Lung (tissue), 12 donors: Measurements from ENCODE around the gene GCNT4. TPM values are rescaled to one million over a fixed set of nuclear protein-coding genes. Genes with fewer than 3 reads are reported as not detected.
"Not testable (repeated sequence)": the region's sequence is repeated elsewhere in the genome, so short reads cannot be mapped to it uniquely, and the experiment has no call there.

ENCODE experiments used
- ATAC-seq: fragments of 200-7000 bp; cut with Tn5 transposase; one replicate; pipeline ENCODE4 v1.9.1; 2020; ENCODE audit warnings: moderate number of reproducible peaks; ENCODE audit not compliant: insufficient read depth, low FRiP score
- DNase-seq, 3 donors: peaks; one replicate each; pipeline ENCODE4 v3.0.0-alpha.2; 2013 to 2017
- H3K27ac ChIP-seq, 2 donors: one replicate each; pipeline ENCODE4 v1.5.1; 2013; ENCODE audit warnings: mild to moderate bottlenecking in 2 of 2, moderate library complexity in 2 of 2, control low read depth in 1 of 2, inconsistent platforms in 1 of 2, low read depth in 1 of 2, low read length in 1 of 2
- H3K27me3 ChIP-seq, 3 donors: one replicate each; pipeline ENCODE4 v1.5.1; 2013; ENCODE audit warnings: low read length in 2 of 3; ENCODE audit not compliant: control insufficient read depth in 3 of 3, insufficient read depth in 3 of 3
- H3K36me3 ChIP-seq, 4 donors: one replicate each; pipeline ENCODE4 v1.5.1; 2013; ENCODE audit warnings: low read length in 4 of 4, mild to moderate bottlenecking in 1 of 4, moderate library complexity in 1 of 4; ENCODE audit not compliant: control insufficient read depth in 4 of 4, insufficient read depth in 4 of 4
- H3K4me1 ChIP-seq, 5 donors: one replicate each; pipeline ENCODE4 v1.5.1; 2013; ENCODE audit warnings: low read length in 5 of 5, mild to moderate bottlenecking in 2 of 5, moderate library complexity in 1 of 5; ENCODE audit not compliant: control insufficient read depth in 5 of 5, insufficient read depth in 5 of 5
- H3K4me3 ChIP-seq: one replicate; pipeline ENCODE4 v1.5.1; 2013; ENCODE audit warnings: mild to moderate bottlenecking, control low read depth, moderate library complexity
- H3K9ac ChIP-seq, 2 donors: one replicate each; pipeline ENCODE4 v1.5.1; 2013; ENCODE audit warnings: low read length in 2 of 2, control low read depth in 1 of 2; ENCODE audit not compliant: insufficient read depth in 1 of 2
- H3K9me3 ChIP-seq, 4 donors: one replicate each; pipeline ENCODE4 v1.5.1; 2013; ENCODE audit warnings: low read length in 3 of 4, mild to moderate bottlenecking in 1 of 4, moderate library complexity in 1 of 4; ENCODE audit not compliant: control insufficient read depth in 4 of 4, insufficient read depth in 3 of 4
- WGBS, 2 donors: extraction: QIAGEN DNeasy Blood & Tissue Kit; methylation state at CpG; one replicate each; pipeline ENCODE4 v1.1.7; 2013; 5-methylcytosine and 5-hydroxymethylcytosine counted together
- polyA plus RNA-seq, 2 donors: library from polyadenylated mRNA; stranded (reverse); fragments of 200-250 nt; gene quantifications; one replicate each; pipeline ENCODE4 v1.2.1, GENCODE V29; 2013
- total RNA-seq, 2 donors: library from RNA; depleted of rRNA in 1 of 2; stranded (reverse); fragments of >200 nt in 1 of 2; gene quantifications; one replicate each; pipeline ENCODE4 v1.2.1, GENCODE V29; 2014 to 2021
- TF ChIP-seq, protein P1 (sequence below): IDR thresholded peaks from 2 replicates; pipeline ENCODE4 v1.5.1; 2012; ENCODE audit warnings: mild to moderate bottlenecking; ENCODE audit errors: control extremely low read depth, extremely low read depth
- donor health status: control.
- donor health status: control.
- donor health status: Bipolar disorder and iron deficiency.
- donor health status: healthy.
- donor health status: DM: yes; HTN: yes; CAD: no.

GCNT4 gene
- total and polyA plus RNA-seq, 4 donors = 0.54 to 2.8 (median 1.2) TPM

GRCh38 chr5:75089662-75090061, 37.3 kb upstream of the GCNT4 start:
- WGBS, 2 donors = 84 to 86% methylated on average over 1 of the region's 1 CpG
- Histone ChIP-seq H3K9me3 (peaks cover 0 to 3% (median 0%) of the 10 kb centered on the region in 4 donors), H3K4me3 (no peak overlapping the region), H3K9ac (no peak overlapping the region), H3K4me1 (no peaks in the 10 kb centered on the region), H3K27me3 (no peaks in the 10 kb centered on the region), H3K36me3 (no peaks in the 10 kb centered on the region), H3K27ac (no peak overlapping the region)
- no peak for ATAC-seq
- TF ChIP-seq, protein P1, sequence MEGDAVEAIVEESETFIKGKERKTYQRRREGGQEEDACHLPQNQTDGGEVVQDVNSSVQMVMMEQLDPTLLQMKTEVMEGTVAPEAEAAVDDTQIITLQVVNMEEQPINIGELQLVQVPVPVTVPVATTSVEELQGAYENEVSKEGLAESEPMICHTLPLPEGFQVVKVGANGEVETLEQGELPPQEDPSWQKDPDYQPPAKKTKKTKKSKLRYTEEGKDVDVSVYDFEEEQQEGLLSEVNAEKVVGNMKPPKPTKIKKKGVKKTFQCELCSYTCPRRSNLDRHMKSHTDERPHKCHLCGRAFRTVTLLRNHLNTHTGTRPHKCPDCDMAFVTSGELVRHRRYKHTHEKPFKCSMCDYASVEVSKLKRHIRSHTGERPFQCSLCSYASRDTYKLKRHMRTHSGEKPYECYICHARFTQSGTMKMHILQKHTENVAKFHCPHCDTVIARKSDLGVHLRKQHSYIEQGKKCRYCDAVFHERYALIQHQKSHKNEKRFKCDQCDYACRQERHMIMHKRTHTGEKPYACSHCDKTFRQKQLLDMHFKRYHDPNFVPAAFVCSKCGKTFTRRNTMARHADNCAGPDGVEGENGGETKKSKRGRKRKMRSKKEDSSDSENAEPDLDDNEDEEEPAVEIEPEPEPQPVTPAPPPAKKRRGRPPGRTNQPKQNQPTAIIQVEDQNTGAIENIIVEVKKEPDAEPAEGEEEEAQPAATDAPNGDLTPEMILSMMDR = no peak
- DNase-seq = no peak

DNA sequence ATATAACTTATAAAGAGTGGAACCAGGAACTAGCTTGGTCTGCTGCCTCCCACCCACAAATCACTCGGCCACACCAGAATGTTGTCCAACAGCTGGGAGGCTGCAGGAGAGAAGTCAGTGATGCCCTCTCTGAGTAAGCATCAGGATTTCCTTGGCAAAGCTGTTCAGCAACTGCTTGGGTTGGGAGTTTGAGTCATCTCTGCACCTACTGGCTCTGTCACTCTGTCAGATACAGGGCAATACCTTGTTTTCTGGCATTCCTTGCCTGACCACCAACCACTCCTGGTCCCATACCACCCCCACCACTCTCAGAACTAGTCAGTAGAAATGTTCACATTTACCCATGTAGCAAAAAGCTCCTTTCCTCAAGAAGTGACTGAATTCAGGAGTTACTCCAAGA, 36.8 kb upstream of the GCNT4 start:
- H3K36me3 ChIP-seq = no peaks in the 10 kb centered on the region
- no peak overlapping the region for H3K9ac ChIP-seq
- H3K4me1 ChIP-seq = no peaks in the 10 kb centered on the region
- H3K9me3 ChIP-seq = peaks cover 0 to 3% (median 0%) of the 10 kb centered on the region in 4 donors
- no peak overlapping the region for H3K27ac ChIP-seq
- H3K27me3 ChIP-seq = no peaks in the 10 kb centered on the region
- 87 to 96% methylated on average over 1 of the region's 1 CpG for WGBS, 2 donors
- DNase-seq (no peak), ATAC-seq (no peak)
- TF ChIP-seq, protein P1 = no peak
- H3K4me3 ChIP-seq = no peak overlapping the region

DNA sequence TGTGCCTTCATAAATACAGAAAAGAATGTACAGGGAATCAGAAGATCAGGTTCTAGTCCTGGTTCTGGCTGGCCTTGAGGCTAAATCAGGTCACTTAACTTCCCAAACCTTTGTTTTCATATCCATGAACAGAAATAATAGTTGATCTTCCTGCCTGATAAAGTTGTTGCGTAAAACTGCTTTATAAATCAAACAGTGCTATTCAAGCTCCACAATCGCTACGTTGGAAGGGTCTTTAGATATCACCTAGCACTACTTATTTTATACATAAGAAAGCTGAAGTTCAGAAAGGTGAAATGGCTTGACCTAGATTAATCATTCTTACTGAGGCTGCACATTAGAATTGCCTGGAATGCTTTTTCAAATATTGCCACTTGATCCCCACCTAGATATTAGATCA, 36.3 kb upstream of the GCNT4 start:
- DNase-seq (no peak), ATAC-seq (no peak)
- Histone ChIP-seq H3K4me1 (no peaks in the 10 kb centered on the region), H3K36me3 (no peaks in the 10 kb centered on the region), H3K4me3 (no peak overlapping the region), H3K9ac (no peak overlapping the region), H3K27me3 (no peaks in the 10 kb centered on the region), H3K9me3 (peaks cover 0 to 3% (median 0%) of the 10 kb centered on the region in 4 donors), H3K27ac (no peak overlapping the region)
- TF ChIP-seq, protein P1 = no peak
- 82 to 89% methylated on average over 3 of the region's 3 CpGs for WGBS, 2 donors

- H3K36me3 ChIP-seq = no peaks in the 10 kb centered on the region
- peak; percentile 19 for ATAC-seq
These were observed 29.2 kb upstream of the GCNT4 start for GRCh38 chr5:75081510-75081909.

DNA sequence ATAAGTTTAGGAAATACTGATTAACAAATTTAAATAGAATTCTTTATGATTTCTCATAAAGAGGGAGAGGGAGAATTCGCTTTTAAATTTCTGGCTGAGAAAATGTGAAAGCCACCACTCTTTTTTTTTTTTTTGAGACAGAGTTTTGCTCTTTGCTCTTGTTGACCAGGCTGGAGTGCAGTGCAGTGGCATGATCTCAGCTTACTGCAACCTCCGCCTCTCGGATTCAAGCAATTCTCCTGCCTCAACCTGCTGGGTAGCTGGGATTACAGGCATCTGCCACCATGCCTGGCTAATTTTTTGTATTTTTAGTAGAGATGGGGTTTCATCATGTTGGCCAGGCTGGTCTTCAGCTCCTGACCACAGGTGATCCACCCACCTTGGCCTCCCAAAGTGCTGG, 27.0 kb upstream of the GCNT4 start:
- not testable (repeated sequence) for ATAC-seq, H3K4me3 ChIP-seq, H3K9ac ChIP-seq, DNase-seq, H3K9me3 ChIP-seq, H3K27ac ChIP-seq, H3K4me1 ChIP-seq, H3K27me3 ChIP-seq, H3K36me3 ChIP-seq
- WGBS, 2 donors = 90 to 96% methylated on average over 3 of the region's 3 CpGs

More at GRCh38 chr5:75081510-75081909, 29.2 kb upstream of the GCNT4 start:
- Histone ChIP-seq H3K4me3 (no peak overlapping the region), H3K4me1 (no peaks in the 10 kb centered on the region), H3K27ac (no peak overlapping the region), H3K27me3 (no peaks in the 10 kb centered on the region), H3K9ac (no peak overlapping the region), H3K9me3 (no peaks in the 10 kb centered on the region)
- WGBS, 2 donors = 66 to 95% methylated on average over 2 of the region's 2 CpGs
- TF ChIP-seq, protein P1 = no peak
- no peak for DNase-seq
